OCI-LY7 (cell line): ENCODE measurements around the gene RAD9B. TPM values are rescaled to one million over a fixed set of nuclear protein-coding genes. Genes with fewer than 3 reads are reported as not detected.
A peak's percentile ranks its signal among the peaks of the same experiment; 100 is the strongest.
"Not testable (repeated sequence)": the region's sequence is repeated elsewhere in the genome, so short reads cannot be mapped to it uniquely, and the experiment has no call there.

Source experiments
- BruUV-seq: library from RNA; stranded (reverse); fragments of 400-500 nt; replicated peaks from 2 replicates; lab custom pipeline; 2021; lab: Mats Ljungman, UMichigan
- CTCF ChIA-PET: fragments of 300-600 bp; sonication (Branson Sonifier 250); formaldehyde crosslinking; loops from one replicate; lab custom pipeline; 2022; ENCODE audit warnings: antibody characterized with exemption; ENCODE audit not compliant: unreplicated experiment; lab: Charles Lee
- POLR2A ChIA-PET: fragments of 300-600 bp; sonication (Branson Sonifier 250); formaldehyde crosslinking; loops from one replicate; lab custom pipeline; 2022; ENCODE audit warnings: antibody characterized with exemption; lab: Charles Lee
- DNase-seq: peaks from one replicate; pipeline ENCODE4 v3.0.0-alpha.2; 2015; ENCODE audit warnings: low spot score
- H2AFZ ChIP-seq: fragments of 200-600 bp; sonication (generic), shearing (Covaris generic); 2 replicates; pipeline ENCODE4 v1.6.1; 2014; ENCODE audit warnings: mild to moderate bottlenecking, antibody characterized with exemption, low read length, moderate library complexity
- H3K27ac ChIP-seq: fragments of 200-600 bp; sonication (generic); 2 replicates; pipeline ENCODE4 v1.5.1; 2014; ENCODE audit warnings: mixed run types, low read depth, mild to moderate bottlenecking, moderate library complexity, low read length, inconsistent platforms; ENCODE audit not compliant: poor library complexity, severe bottlenecking
- H3K36me3 ChIP-seq: fragments of 200-600 bp; sonication (generic); 2 replicates; pipeline ENCODE4 v1.6.1; 2014; ENCODE audit warnings: mild to moderate bottlenecking, antibody characterized with exemption, low read length, moderate library complexity, mixed read lengths; ENCODE audit not compliant: insufficient read depth
- H3K4me1 ChIP-seq: fragments of 200-600 bp; sonication (generic); 2 replicates; pipeline ENCODE4 v1.5.1; 2014; ENCODE audit warnings: mild to moderate bottlenecking, low read length; ENCODE audit not compliant: insufficient read depth, poor library complexity, severe bottlenecking
- H3K4me2 ChIP-seq: fragments of 200-600 bp; sonication (generic); 2 replicates; pipeline ENCODE4 v1.6.1; 2014; ENCODE audit warnings: mild to moderate bottlenecking, low read length
- H3K4me3 ChIP-seq: fragments of 200-600 bp; sonication (generic); 2 replicates; pipeline ENCODE4 v1.5.1; 2014; ENCODE audit warnings: mild to moderate bottlenecking, low read depth, low read length; ENCODE audit not compliant: poor library complexity, severe bottlenecking
- H3K79me2 ChIP-seq: fragments of 200-600 bp; sonication (generic); 2 replicates; pipeline ENCODE4 v1.6.1; 2016; ENCODE audit warnings: low read depth, mild to moderate bottlenecking, low read length, moderate library complexity, mixed read lengths; ENCODE audit not compliant: insufficient read depth
- H3K9me2 ChIP-seq: fragments of 200-600 bp; sonication (generic); 2 replicates; pipeline ENCODE4 v1.6.1; 2016; ENCODE audit warnings: mild to moderate bottlenecking, low read length, mixed read lengths; ENCODE audit not compliant: insufficient read depth
- H3K9me3 ChIP-seq: fragments of 200-600 bp; sonication (generic); 2 replicates; pipeline ENCODE4 v1.6.1; 2014; ENCODE audit warnings: mild to moderate bottlenecking, mixed run types, low read length, mixed read lengths
- H4K20me1 ChIP-seq: fragments of 200-600 bp; sonication (generic); 2 replicates; pipeline ENCODE4 v1.6.1; 2014; ENCODE audit warnings: mild to moderate bottlenecking, antibody characterized with exemption, low read length, moderate library complexity, mixed read lengths; ENCODE audit not compliant: insufficient read depth
- EZH2phosphoT487 ChIP-seq: fragments of 200-600 bp; sonication (generic); IDR thresholded peaks from 2 replicates; pipeline ENCODE4 v1.6.1; 2018; ENCODE audit warnings: low read depth, borderline replicate concordance, mild to moderate bottlenecking, mixed run types, antibody characterized with exemption, low read length, moderate library complexity, mixed read lengths
- intact Hi-C: fragments of 100-400 bp; cut with micrococcal nuclease; formaldehyde crosslinking; loops from one replicate; pipeline ENCODE4 v1.10.0; 2022; ENCODE audit not compliant: unreplicated experiment
- total RNA-seq, 2 experiments: library from RNA; depleted of rRNA in 1 of 2; stranded (reverse); fragments of >200 nt in 1 of 2; shearing (Covaris generic) in 1 of 2; gene quantifications; 2 replicates each; pipeline ENCODE4 v1.2.3, GENCODE V29; 2014 to 2022
- TF ChIP-seq, protein P1 (sequence below): fragments of 200-600 bp; sonication (generic); conservative IDR thresholded peaks from 2 replicates; pipeline ENCODE4 v1.5.1; 2014; ENCODE audit warnings: mild to moderate bottlenecking, antibody characterized with exemption, low read length, moderate library complexity, mixed read lengths

The RAD9B gene
- total RNA-seq, 2 experiments from 2014 or later, result 0.76 to 3.0 TPM

GRCh38 chr12:110458756-110459155 is 43.4 kb upstream of the RAD9B start:
- H3K4me2 ChIP-seq, result no peak overlapping the region
- no peaks in the 10 kb centered on the region for H4K20me1 ChIP-seq
- H3K27ac ChIP-seq, result peak overlapping the region; percentile 94
- H3K4me1 ChIP-seq, result peaks cover 44% of the 10 kb centered on the region
- H3K9me2 ChIP-seq, result no peaks in the 10 kb centered on the region
- BruUV-seq, result no TSS peak
- no peak for DNase-seq
- TF ChIP-seq EZH2phosphoT487, result no peak
- TF ChIP-seq, protein P1, sequence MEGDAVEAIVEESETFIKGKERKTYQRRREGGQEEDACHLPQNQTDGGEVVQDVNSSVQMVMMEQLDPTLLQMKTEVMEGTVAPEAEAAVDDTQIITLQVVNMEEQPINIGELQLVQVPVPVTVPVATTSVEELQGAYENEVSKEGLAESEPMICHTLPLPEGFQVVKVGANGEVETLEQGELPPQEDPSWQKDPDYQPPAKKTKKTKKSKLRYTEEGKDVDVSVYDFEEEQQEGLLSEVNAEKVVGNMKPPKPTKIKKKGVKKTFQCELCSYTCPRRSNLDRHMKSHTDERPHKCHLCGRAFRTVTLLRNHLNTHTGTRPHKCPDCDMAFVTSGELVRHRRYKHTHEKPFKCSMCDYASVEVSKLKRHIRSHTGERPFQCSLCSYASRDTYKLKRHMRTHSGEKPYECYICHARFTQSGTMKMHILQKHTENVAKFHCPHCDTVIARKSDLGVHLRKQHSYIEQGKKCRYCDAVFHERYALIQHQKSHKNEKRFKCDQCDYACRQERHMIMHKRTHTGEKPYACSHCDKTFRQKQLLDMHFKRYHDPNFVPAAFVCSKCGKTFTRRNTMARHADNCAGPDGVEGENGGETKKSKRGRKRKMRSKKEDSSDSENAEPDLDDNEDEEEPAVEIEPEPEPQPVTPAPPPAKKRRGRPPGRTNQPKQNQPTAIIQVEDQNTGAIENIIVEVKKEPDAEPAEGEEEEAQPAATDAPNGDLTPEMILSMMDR, result no peak
- H2AFZ ChIP-seq, result no peak overlapping the region
- H3K79me2 ChIP-seq, result peaks cover 3% of the 10 kb centered on the region; the same call in 1 of the 2 replicates
- no peak overlapping the region for H3K4me3 ChIP-seq
- ChIA-PET CTCF (interaction anchor here (0.9 kb wide), 1 partner anchor 9 kb away, joined by 3 read pairs; the partner anchor contains the start of gene ARPC3), POLR2A (interaction anchor here (0.7 to 1.4 kb wide), 3 partner anchors 9 to 178 kb away, joined by 3 to 9 read pairs (median 3); partner anchors contain the start of genes FAM216A and GPN3)
- H3K36me3 ChIP-seq, result peaks cover 77% of the 10 kb centered on the region
- intact Hi-C loops, result loop anchor here (10.0 kb wide), 1 partner anchor 426 kb away; no protein-coding TSS in a partner anchor
- no peaks in the 10 kb centered on the region for H3K9me3 ChIP-seq

- BruUV-seq, intact Hi-C loops, H3K27ac ChIP-seq, DNase-seq, H3K4me2 ChIP-seq, CTCF ChIA-PET, H3K9me3 ChIP-seq, H4K20me1 ChIP-seq, H3K9me2 ChIP-seq, H3K4me3 ChIP-seq, H2AFZ ChIP-seq: not testable (repeated sequence)
- H3K4me1 ChIP-seq, result peaks cover 30% of the 10 kb centered on the region
- peaks cover 71% of the 10 kb centered on the region for H3K36me3 ChIP-seq
- peaks cover 11% of the 10 kb centered on the region for H3K79me2 ChIP-seq
- POLR2A ChIA-PET, result interaction anchor here (0.7 kb wide), 1 partner anchor 1824 kb away, joined by 4 read pairs; no protein-coding TSS in a partner anchor
Measured at GRCh38 chr12:110461189-110461588, 40.9 kb upstream of the RAD9B start.

GRCh38 chr12:110465024-110465423 is 37.1 kb upstream of the RAD9B start:
- no peak overlapping the region for H2AFZ ChIP-seq
- peaks cover 19% of the 10 kb centered on the region for H3K4me1 ChIP-seq
- no peaks in the 10 kb centered on the region for H3K9me3 ChIP-seq
- no peak for TF ChIP-seq EZH2phosphoT487
- TF ChIP-seq, protein P1, result no peak
- no peak overlapping the region for H3K4me3 ChIP-seq
- CTCF ChIA-PET, result no interaction called here
- H3K79me2 ChIP-seq, result peaks cover 36% of the 10 kb centered on the region
- no peaks in the 10 kb centered on the region for H4K20me1 ChIP-seq
- no TSS peak for BruUV-seq
- no peaks in the 10 kb centered on the region for H3K9me2 ChIP-seq
- H3K27ac ChIP-seq, result no peak overlapping the region
- POLR2A ChIA-PET, result interaction anchor here (0.6 to 1.2 kb wide), 3 partner anchors 8 to 142 kb away, joined by 3 to 8 read pairs (median 3); no protein-coding TSS in a partner anchor
- DNase-seq, result no peak
- H3K4me2 ChIP-seq, result no peak overlapping the region
- H3K36me3 ChIP-seq, result peaks cover 48% of the 10 kb centered on the region
- intact Hi-C loops, result no loop called here

GRCh38 chr12:110465765-110466164 is 36.4 kb upstream of the RAD9B start:
- DNase-seq, H3K9me3 ChIP-seq, H3K9me2 ChIP-seq, intact Hi-C loops, H3K4me3 ChIP-seq, H4K20me1 ChIP-seq, H3K27ac ChIP-seq, BruUV-seq, H2AFZ ChIP-seq: not testable (repeated sequence)
- ChIA-PET POLR2A (interaction anchor here (0.7 to 5.3 kb wide), 3 partner anchors 9 to 212 kb away, joined by 6 to 26 read pairs (median 7); partner anchors contain the start of gene ARPC3), CTCF (interaction anchor here (0.6 kb wide), 1 partner anchor 268 kb away, joined by 3 read pairs; no protein-coding TSS in a partner anchor)
- Histone ChIP-seq H3K79me2 (peaks cover 43% of the 10 kb centered on the region), H3K4me2 (0 out of 2 replicates have a peak overlapping the region, but pooled peaks have one; percentile 86), H3K4me1 (peaks cover 23% of the 10 kb centered on the region), H3K36me3 (peaks cover 48% of the 10 kb centered on the region)
